Peyer's patch (tissue), 4 donors: Measurements from ENCODE around the gene MYL10. TPM values are rescaled to one million over a fixed set of nuclear protein-coding genes. Genes with fewer than 3 reads are reported as not detected.

Experiments
- DNase-seq, 3 donors: peaks; one replicate each; pipeline ENCODE4 v3.0.0-alpha.2; 2017 to 2019
- H3K27ac ChIP-seq, 4 donors: fragments of 200-600 bp; sonication (generic); one replicate each; pipeline ENCODE4 v1.5.1; 2016 to 2019
- H3K27me3 ChIP-seq, 2 donors: fragments of 200-600 bp; sonication (generic); one replicate each; pipeline ENCODE4 v1.5.1; 2019
- H3K36me3 ChIP-seq, 3 donors: fragments of 200-600 bp; sonication (generic); one replicate each; pipeline ENCODE4 v1.5.1; 2016 to 2019
- H3K4me1 ChIP-seq, 4 donors: fragments of 200-600 bp; sonication (generic); one replicate each; pipeline ENCODE4 v1.5.1; 2016 to 2019
- H3K4me3 ChIP-seq, 4 donors: fragments of 200-600 bp; sonication (generic); 1 replicate in 3 of 4; 2 replicates in 1 of 4; pipeline ENCODE4 v1.5.1; 2016 to 2019; ENCODE audit warnings: mild to moderate bottlenecking in 1 of 4
- H3K9me3 ChIP-seq, 4 donors: fragments of 200-600 bp; sonication (generic); one replicate each; pipeline ENCODE4 v1.5.1; 2016 to 2019; ENCODE audit warnings: mild to moderate bottlenecking in 1 of 4
- POLR2A ChIP-seq, 2 donors: fragments of 450-650 bp; IDR thresholded peaks; one replicate each; pipeline ENCODE4 v1.5.1; 2017; ENCODE audit warnings: antibody characterized with exemption in 2 of 2, mild to moderate bottlenecking in 2 of 2, moderate library complexity in 2 of 2
- total RNA-seq, 4 donors: library from RNA; depleted of rRNA; stranded (reverse); fragments of >200 nt; gene quantifications; one replicate each; pipeline ENCODE4 v1.1.0, GENCODE V29; 2016
- TF ChIP-seq, protein P1 (sequence below), 6 experiments: fragments of 450-650 bp in 4 of 6; fragments of 200-600 bp in 2 of 6; sonication (generic) in 1 of 6; IDR thresholded peaks; one replicate each; pipeline ENCODE4 v1.5.1; 2017 to 2019; ENCODE audit warnings: antibody characterized with exemption in 6 of 6, mild to moderate bottlenecking in 3 of 6, moderate library complexity in 1 of 6

The MYL10 gene
- total RNA-seq, 4 donors from 2014 or later: not detected

- Histone ChIP-seq H3K27me3 (no peaks in the 10 kb centered on the region), H3K4me1 (no peaks in the 10 kb centered on the region), H3K36me3 (no peaks in the 10 kb centered on the region), H3K27ac (no peak overlapping the region), H3K4me3 (no peak overlapping the region), H3K9me3 (no peaks in the 10 kb centered on the region)
- peak in 1 of 3 donors; percentile 1 for DNase-seq
- no peak for TF ChIP-seq POLR2A (IDR thresholded peaks at IDR 0.05)
- TF ChIP-seq, protein P1, sequence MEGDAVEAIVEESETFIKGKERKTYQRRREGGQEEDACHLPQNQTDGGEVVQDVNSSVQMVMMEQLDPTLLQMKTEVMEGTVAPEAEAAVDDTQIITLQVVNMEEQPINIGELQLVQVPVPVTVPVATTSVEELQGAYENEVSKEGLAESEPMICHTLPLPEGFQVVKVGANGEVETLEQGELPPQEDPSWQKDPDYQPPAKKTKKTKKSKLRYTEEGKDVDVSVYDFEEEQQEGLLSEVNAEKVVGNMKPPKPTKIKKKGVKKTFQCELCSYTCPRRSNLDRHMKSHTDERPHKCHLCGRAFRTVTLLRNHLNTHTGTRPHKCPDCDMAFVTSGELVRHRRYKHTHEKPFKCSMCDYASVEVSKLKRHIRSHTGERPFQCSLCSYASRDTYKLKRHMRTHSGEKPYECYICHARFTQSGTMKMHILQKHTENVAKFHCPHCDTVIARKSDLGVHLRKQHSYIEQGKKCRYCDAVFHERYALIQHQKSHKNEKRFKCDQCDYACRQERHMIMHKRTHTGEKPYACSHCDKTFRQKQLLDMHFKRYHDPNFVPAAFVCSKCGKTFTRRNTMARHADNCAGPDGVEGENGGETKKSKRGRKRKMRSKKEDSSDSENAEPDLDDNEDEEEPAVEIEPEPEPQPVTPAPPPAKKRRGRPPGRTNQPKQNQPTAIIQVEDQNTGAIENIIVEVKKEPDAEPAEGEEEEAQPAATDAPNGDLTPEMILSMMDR (IDR thresholded peaks at IDR 0.05): no peak
Measured at GRCh38 chr7:101576998-101577397, 52.1 kb downstream of the MYL10 start.

GRCh38 chr7:101575721-101576120, 53.4 kb downstream of the MYL10 start:
- Histone ChIP-seq H3K4me1 (no peaks in the 10 kb centered on the region), H3K27ac (no peak overlapping the region), H3K4me3 (no peak overlapping the region), H3K9me3 (no peaks in the 10 kb centered on the region), H3K27me3 (no peaks in the 10 kb centered on the region), H3K36me3 (no peaks in the 10 kb centered on the region)
- DNase-seq: no peak
- TF ChIP-seq, protein P1 (IDR thresholded peaks at IDR 0.05): no peak
- no peak for TF ChIP-seq POLR2A (IDR thresholded peaks at IDR 0.05)

DNA sequence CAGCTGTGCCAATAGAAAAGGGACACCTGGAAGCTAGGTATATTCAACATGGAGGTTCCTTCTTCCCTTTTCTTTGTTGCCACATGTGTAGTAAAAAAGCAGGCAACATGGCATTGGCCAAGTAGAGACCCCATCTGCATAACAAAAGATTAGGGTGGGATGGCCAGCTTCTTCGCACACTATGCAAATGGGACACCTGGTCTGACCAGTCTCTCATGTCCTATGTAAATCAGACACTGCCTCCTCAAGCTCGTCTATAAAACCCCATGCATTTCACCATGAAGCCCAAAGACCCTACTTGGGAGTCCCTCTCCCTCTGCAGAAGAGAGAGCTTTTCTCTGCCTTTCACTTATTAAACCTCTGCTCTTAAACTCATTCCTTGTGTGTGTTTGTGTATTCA, 53.9 kb downstream of the MYL10 start:
- H3K36me3 ChIP-seq: no peaks in the 10 kb centered on the region
- H3K4me1 ChIP-seq: no peaks in the 10 kb centered on the region
- no peak overlapping the region for H3K4me3 ChIP-seq
- no peak overlapping the region for H3K27ac ChIP-seq
- no peak for DNase-seq
- no peaks in the 10 kb centered on the region for H3K9me3 ChIP-seq
- H3K27me3 ChIP-seq: no peaks in the 10 kb centered on the region
- TF ChIP-seq, protein P1 (IDR thresholded peaks at IDR 0.05): no peak
- no peak for TF ChIP-seq POLR2A (IDR thresholded peaks at IDR 0.05)

GRCh38 chr7:101572156-101572555, 56.9 kb downstream of the MYL10 start:
- Histone ChIP-seq H3K27ac (no peak overlapping the region), H3K27me3 (no peaks in the 10 kb centered on the region), H3K36me3 (no peaks in the 10 kb centered on the region), H3K4me1 (no peaks in the 10 kb centered on the region), H3K4me3 (no peak overlapping the region), H3K9me3 (no peaks in the 10 kb centered on the region)
- TF ChIP-seq, protein P1 (IDR thresholded peaks at IDR 0.05): no peak
- no peak for TF ChIP-seq POLR2A (IDR thresholded peaks at IDR 0.05)
- no peak for DNase-seq

GRCh38 chr7:101567230-101567629, 61.9 kb downstream of the MYL10 start:
- DNase-seq: no peak
- no peaks in the 10 kb centered on the region for H3K4me1 ChIP-seq
- no peaks in the 10 kb centered on the region for H3K36me3 ChIP-seq
- no peak overlapping the region for H3K4me3 ChIP-seq
- TF ChIP-seq, protein P1 (IDR thresholded peaks at IDR 0.05): no peak
- H3K27me3 ChIP-seq: no peaks in the 10 kb centered on the region
- H3K27ac ChIP-seq: no peak overlapping the region
- H3K9me3 ChIP-seq: no peaks in the 10 kb centered on the region

- Histone ChIP-seq H3K4me1 (no peaks in the 10 kb centered on the region), H3K36me3 (no peaks in the 10 kb centered on the region), H3K4me3 (no peak overlapping the region), H3K9me3 (no peaks in the 10 kb centered on the region), H3K27ac (no peak overlapping the region), H3K27me3 (no peaks in the 10 kb centered on the region)
- DNase-seq: peak in 1 of 3 donors; percentile 23
- TF ChIP-seq, protein P1 (IDR thresholded peaks at IDR 0.05): no peak
- no peak for TF ChIP-seq POLR2A (IDR thresholded peaks at IDR 0.05)
Measured at GRCh38 chr7:101565601-101566209, 63.4 kb downstream of the MYL10 start.
